Measurements from ENCODE around the gene FBXL13. TPM values are rescaled to one million over a fixed set of nuclear protein-coding genes. Genes with fewer than 3 reads are reported as not detected.
A peak's percentile ranks its signal among the peaks of the same experiment; 100 is the strongest.

Gene FBXL13
- polyA plus RNA-seq, 1 experiment, result 0.20 TPM

DNA sequence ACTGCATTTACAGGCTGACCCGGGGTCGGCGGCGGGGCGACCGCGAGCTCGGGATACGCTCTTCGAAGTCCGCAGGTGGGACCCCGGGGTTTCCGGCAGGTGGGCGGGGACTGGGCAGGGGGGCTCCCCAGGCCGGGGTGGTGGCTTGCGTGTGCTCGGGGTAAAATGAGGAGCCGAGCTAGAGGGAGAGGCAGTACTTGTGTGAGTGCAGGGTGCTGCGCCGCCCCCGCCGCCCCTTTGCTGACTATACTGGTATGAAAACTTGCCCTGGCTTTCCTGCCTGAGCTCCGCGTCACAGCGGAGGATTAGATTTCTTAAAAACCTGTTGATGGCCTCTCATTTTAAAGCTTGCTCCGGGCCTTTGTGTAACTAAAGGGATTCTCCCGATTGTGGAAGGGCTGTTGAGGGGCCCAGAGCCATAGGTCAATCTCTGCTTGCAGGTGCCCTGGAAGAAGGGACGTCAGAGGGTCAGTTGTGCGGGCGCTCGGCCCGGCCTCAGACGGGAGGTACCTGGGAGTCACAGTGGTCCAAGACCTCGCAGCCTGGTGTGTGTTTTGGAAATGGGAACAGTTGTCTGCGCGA lies 832 bp upstream of the FBXL13 start:
- Histone ChIP-seq H3K27me3 (ENCODE audit: control insufficient read depth, insufficient read depth, low read length) (no peaks in the 10 kb centered on the region), H3K36me3 (ENCODE audit: control insufficient read depth, insufficient read depth, low read length) (no peaks in the 10 kb centered on the region), H3K4me3 (ENCODE audit: low read depth, low read length) (peak overlapping the region; percentile 69)
- CTCF ChIA-PET, result interaction anchor here (0.5 to 2.0 kb wide), 8 partner anchors 9 to 327 kb away, joined by 3 to 7 read pairs (median 3); partner anchors contain the start of gene FAM185A
- POLR2A ChIA-PET, result interaction anchor here (0.9 to 1.0 kb wide), 2 partner anchors 13 to 327 kb away, joined by 5 to 8 read pairs; partner anchors contain the start of gene FAM185A
- no peak for DNase-seq (ENCODE audit: low read depth)
- no peak for TF ChIP-seq CTCF (IDR thresholded peaks at IDR 0.05; ENCODE audit: insufficient read depth, low read depth, low read length)

GRCh38 chr7:103073989-103074518 lies 542 bp downstream of the FBXL13 start:
- no peaks in the 10 kb centered on the region for H3K27me3 ChIP-seq (ENCODE audit: control insufficient read depth, insufficient read depth, low read length)
- CTCF ChIA-PET, result interaction anchor here (1.4 to 4.7 kb wide), 3 partner anchors 10 to 30 kb away, joined by 5 to 25 read pairs (median 6); no protein-coding TSS in a partner anchor
- no peak for DNase-seq (ENCODE audit: low read depth)
- POLR2A ChIA-PET, result no interaction called here
- no peak for TF ChIP-seq CTCF (IDR thresholded peaks at IDR 0.05; ENCODE audit: insufficient read depth, low read depth, low read length)
- no peaks in the 10 kb centered on the region for H3K36me3 ChIP-seq (ENCODE audit: control insufficient read depth, insufficient read depth, low read length)
- H3K4me3 ChIP-seq (ENCODE audit: low read depth, low read length), result peak overlapping the region; percentile 69

DNA sequence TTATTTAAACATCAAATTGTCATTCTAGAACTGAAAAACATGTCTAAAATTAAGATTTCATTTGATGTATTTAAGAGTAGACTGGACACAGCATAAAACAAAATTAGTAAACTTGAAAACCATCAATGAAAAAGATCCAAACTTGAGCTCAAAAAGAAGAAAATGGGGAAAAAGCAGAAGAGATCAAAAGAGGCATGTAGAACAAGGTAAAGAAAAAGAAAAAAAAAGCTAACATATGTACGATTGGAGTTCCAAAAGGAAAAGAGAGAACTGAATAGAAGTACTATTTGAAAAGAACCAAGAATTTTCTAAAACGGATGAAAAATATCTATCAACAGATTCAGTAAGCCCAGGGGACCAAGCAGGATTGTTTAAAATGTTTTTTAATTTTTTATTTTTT lies 3.6 kb downstream of the FBXL13 start:
- CTCF ChIA-PET, result interaction anchor here (4.7 kb wide), 1 partner anchor 9 kb away, joined by 25 read pairs; no protein-coding TSS in a partner anchor
- H3K36me3 ChIP-seq (ENCODE audit: control insufficient read depth, insufficient read depth, low read length), result no peaks in the 10 kb centered on the region
- no peaks in the 10 kb centered on the region for H3K27me3 ChIP-seq (ENCODE audit: control insufficient read depth, insufficient read depth, low read length)
- no peak for TF ChIP-seq CTCF (IDR thresholded peaks at IDR 0.05; ENCODE audit: insufficient read depth, low read depth, low read length)
- no peak overlapping the region for H3K4me3 ChIP-seq (ENCODE audit: low read depth, low read length)
- no peak for DNase-seq (ENCODE audit: low read depth)
- POLR2A ChIA-PET, result no interaction called here

DNA sequence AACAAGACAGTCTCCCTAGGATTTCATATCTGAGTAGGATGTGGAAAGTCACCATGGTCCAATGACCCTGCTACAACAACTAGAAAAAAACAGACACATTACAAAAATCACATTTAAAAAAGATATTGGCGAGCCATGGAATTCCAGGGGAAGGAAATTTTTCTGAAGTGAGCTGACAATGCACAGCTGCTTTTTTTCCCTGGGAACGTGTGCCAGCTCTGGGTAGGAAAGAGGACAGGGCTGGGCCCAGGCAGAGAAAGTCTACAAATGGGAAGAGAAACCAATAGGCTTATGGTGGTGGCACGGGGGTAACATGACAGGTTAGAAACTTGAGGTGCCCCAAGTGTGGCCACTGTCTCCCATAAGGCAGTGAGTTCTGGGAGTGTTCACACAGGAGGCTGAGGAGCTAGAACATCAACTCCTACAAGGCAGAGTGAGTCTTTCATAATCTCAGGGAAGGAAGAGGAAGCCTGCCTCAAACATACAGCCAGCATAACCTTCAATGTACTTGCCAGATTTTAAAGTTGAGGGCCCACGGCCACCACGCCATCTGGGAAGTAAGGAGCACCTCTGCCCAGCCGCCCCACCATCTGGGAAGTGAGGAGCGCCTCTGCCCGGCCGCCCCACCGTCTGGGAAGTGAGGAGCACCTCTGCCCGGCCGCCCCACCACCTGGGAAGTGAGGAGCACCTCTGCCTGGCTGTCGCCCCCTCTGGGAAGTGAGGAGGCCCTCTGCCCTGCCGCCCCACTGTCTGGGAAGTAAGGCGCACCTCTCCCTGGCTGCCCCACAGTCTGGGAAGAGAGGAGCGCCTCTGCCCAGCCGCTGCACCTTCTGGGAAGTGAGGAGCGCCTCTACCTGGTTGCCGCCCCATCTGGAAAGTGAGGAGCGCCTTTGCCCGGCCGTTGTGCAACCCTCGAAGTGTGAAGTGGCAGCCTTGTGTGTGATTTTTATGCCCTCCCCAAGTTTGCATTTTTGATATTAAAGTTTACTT lies 5.9 kb downstream of the FBXL13 start:
- H3K27me3 ChIP-seq (ENCODE audit: control insufficient read depth, insufficient read depth, low read length), result no peaks in the 10 kb centered on the region
- TF ChIP-seq CTCF (IDR thresholded peaks at IDR 0.05; ENCODE audit: insufficient read depth, low read depth, low read length), result no peak
- CTCF ChIA-PET, result interaction anchor here (1.4 kb wide), 1 partner anchor 10 kb away, joined by 4 read pairs; no protein-coding TSS in a partner anchor
- DNase-seq (ENCODE audit: low read depth), result no peak
- no peak overlapping the region for H3K4me3 ChIP-seq (ENCODE audit: low read depth, low read length)
- H3K36me3 ChIP-seq (ENCODE audit: control insufficient read depth, insufficient read depth, low read length), result no peaks in the 10 kb centered on the region
- POLR2A ChIA-PET, result no interaction called here

- peak; percentile 62 for TF ChIP-seq CTCF (IDR thresholded peaks at IDR 0.05; ENCODE audit: insufficient read depth, low read depth, low read length)
- CTCF ChIA-PET, result interaction anchor here (1.5 kb wide), 1 partner anchor 11 kb away, joined by 7 read pairs; no protein-coding TSS in a partner anchor
- no peaks in the 10 kb centered on the region for H3K36me3 ChIP-seq (ENCODE audit: control insufficient read depth, insufficient read depth, low read length)
- DNase-seq (ENCODE audit: low read depth), result no peak
- H3K27me3 ChIP-seq (ENCODE audit: control insufficient read depth, insufficient read depth, low read length), result no peaks in the 10 kb centered on the region
- H3K4me3 ChIP-seq (ENCODE audit: low read depth, low read length), result no peak overlapping the region
- POLR2A ChIA-PET, result interaction anchor here (0.7 kb wide), 1 partner anchor 317 kb away, joined by 5 read pairs; no protein-coding TSS in a partner anchor
These were observed 8.9 kb downstream of the FBXL13 start for GRCh38 chr7:103065667-103066066.
